GM15510 (cell line): ENCODE data around the gene ANXA3.

Experiments
- POLR2A ChIP-seq: IDR thresholded peaks from 3 replicates; pipeline ENCODE4 v1.6.1; 2011; ENCODE audit warnings: borderline replicate concordance; ENCODE audit not compliant: insufficient read length; ENCODE audit errors: extremely low read depth

The ANXA3 gene

DNA sequence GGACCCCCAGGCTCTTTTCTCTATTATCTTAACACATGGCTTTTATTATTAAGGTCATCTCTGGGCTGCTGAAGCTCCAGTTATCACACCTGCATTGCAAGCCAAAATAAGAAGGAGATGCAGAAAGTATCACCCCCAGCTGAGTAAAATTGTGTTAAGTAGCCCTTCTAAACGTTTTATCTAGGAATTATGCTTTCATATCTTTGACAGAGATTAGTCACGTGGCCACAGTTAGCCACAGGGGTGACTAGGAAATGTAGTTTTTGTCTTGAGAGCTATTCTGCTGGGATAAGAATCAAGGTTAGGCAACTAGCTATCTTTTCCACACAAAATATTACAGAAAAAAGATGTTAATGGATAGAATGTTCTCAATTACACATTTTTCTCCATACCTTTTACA, 102.1 kb downstream of the ANXA3 start:
- TF ChIP-seq POLR2A = no peak

GRCh38 chr4:78654807-78655206, 103.2 kb downstream of the ANXA3 start:
- no peak for TF ChIP-seq POLR2A

GRCh38 chr4:78656968-78657445, 105.4 kb downstream of the ANXA3 start:
- no peak for TF ChIP-seq POLR2A

DNA sequence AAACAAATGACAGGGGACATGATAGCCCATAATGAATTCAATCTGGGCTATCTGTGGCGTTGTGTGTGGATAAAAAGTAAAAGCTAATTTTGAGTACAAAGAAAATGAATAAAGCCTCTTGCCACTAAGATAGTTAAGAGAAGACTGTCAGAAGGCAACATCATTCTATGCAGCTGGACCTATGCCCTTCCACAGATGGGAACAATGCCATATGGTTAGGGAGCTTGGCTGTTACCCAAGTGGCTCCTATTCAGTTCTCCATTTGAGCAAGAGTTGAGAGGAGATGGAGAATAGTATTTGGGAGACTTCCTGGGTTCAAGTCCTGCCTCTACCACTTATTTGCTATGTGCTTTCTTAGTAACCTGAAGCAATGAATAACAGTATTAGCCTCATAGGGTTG, 107.7 kb downstream of the ANXA3 start:
- TF ChIP-seq POLR2A = no peak

DNA sequence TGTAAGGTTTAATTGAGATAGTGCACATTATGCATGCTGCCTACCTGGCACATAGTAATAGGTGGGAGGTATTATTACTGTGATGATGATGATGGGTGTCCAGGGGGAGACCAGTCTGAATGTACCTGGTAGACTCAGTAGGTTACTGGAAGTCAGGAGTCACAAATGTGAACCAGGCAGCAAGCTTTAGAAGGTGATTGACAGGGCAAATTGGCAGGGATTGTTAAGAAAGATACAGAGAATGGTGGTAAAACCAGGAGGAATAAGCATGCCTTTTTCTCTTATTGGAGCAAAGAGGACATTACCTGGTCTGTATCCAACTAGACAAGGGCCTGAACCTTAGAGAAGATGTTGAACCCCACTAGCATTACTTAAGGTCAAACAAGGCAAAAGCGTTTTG, 108.1 kb downstream of the ANXA3 start:
- no peak for TF ChIP-seq POLR2A
